HG02870 (cell line): ENCODE measurements around the gene EPS8L2.

ENCODE experiments used
- ATAC-seq: cut with Tn5 transposase; IDR thresholded peaks from one replicate; pipeline ENCODE4 v1.9.1; 2021; ENCODE audit warnings: mild to moderate bottlenecking, moderate library complexity; ENCODE audit not compliant: unreplicated experiment

The EPS8L2 gene

DNA sequence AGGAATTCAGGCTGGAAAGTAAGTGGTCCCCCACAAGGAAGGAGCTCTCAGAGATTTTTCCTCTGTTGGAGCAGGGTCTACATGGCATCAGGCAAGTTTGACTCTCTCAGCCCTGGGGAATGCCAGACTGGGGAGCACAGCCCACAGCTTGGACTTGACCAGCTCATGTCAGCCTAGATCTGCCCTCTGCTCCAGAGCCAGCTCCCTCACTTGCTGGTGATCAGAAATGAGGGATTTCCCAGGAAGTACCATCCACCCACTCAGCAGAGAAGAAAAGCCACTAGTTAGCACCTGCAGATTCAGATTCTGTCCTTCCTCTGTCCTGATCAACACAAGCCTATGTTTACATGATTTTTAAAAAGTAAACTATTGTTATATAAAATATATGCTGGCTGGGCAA lies 54.2 kb downstream of the EPS8L2 start:
- ATAC-seq = no peak

- ATAC-seq = no peak
These were observed 55.6 kb downstream of the EPS8L2 start for GRCh38 chr11:761526-762108.

DNA sequence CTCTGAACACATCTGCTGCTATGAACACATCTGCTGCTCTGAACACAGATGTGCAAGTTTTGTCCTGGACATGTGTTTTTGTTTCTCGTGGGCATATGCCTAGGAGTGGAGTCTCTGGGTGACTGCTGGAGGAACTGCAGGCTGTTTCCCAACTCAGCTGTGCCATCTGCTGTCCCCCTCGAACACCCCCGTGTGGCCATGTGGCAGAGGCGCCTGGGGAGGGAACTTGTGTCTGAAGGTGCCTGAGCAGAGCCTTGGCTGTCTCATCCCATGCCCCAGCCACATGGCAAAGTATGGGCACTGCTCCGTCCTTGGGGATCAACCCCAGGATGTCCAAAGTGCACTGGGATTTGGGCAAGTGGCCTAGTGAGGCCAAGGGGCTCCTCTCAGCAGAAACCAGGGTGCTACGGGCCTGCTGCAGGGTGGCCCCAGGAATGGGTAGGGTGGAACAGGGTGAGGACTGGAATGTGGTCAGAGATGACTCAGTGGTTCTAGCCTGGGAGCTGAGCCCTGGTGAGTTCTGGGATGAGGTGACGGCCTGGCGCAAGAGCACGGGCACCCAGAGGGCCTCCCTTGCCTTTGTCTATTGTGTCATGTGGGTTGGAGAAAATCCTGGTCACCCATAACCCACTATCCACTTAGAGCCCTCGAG lies 56.5 kb downstream of the EPS8L2 start:
- ATAC-seq = no peak

DNA sequence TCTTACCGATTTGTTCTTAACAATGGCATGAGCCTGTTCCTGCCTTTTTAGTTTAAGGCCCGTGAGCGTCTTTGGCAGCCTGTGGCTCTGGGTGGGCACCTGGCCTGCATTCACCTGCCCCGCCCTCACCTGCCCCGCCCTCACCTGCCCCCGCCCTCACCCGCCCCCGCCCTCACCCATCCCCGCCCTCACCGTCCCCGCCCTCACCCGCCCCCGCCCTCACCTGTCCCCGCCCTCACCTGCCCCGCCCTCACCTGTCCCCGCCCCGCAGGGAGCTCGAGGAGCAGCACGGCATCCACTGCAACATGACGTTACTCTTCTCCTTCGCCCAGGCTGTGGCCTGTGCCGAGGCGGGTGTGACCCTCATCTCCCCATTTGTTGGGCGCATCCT lies 57.0 kb downstream of the EPS8L2 start:
- no peak for ATAC-seq

DNA sequence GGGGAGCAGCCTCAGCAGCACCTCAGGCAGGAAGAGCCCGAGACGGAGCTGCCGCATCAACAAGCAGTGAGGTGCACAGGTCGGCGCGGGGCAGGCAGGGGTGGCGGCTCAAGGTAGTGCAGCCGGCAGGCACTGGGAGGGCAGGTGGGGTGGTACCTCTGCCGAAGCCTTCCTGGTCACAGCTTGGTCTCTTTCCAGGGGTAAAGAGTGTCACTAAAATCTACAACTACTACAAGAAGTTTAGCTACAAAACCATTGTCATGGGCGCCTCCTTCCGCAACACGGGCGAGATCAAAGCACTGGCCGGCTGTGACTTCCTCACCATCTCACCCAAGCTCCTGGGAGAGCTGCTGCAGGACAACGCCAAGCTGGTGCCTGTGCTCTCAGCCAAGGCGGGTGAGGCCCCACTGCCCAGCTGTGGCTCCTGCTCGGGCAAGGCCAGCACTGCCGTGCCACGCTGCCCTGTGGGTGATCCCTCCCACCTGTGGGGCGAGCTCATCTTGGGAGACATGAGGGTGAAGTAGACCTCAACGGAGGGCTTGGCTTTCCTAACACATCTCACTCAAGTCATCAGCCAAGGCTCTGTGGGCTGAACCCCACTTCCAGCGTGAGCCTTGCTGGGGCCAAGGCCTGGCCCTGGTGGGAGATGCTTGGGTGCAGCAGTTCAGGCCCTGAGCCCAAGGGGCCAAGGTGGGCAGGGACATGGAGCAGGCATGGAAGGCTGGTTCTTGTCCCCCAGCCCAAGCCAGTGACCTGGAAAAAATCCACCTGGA lies 57.7 kb downstream of the EPS8L2 start:
- ATAC-seq = no peak

- ATAC-seq = no peak
These were observed 58.4 kb downstream of the EPS8L2 start for GRCh38 chr11:764322-765024.

GRCh38 chr11:765025-765801 lies 59.2 kb downstream of the EPS8L2 start:
- ATAC-seq = no peak

DNA sequence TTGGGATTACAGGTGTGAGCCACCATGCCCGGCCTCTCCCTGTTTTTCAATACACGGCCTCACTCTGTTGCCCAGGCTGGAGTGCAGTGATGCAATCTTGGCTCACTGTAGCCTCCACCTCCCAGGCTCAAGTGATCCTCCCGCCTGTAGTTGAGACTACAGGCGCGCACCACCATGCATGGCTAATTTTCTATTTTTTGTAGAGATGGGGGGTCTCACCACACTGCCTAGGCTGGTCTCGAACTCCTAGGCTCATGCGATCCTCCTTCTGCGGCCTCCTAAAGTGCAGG lies 59.7 kb downstream of the EPS8L2 start:
- no peak for ATAC-seq

DNA sequence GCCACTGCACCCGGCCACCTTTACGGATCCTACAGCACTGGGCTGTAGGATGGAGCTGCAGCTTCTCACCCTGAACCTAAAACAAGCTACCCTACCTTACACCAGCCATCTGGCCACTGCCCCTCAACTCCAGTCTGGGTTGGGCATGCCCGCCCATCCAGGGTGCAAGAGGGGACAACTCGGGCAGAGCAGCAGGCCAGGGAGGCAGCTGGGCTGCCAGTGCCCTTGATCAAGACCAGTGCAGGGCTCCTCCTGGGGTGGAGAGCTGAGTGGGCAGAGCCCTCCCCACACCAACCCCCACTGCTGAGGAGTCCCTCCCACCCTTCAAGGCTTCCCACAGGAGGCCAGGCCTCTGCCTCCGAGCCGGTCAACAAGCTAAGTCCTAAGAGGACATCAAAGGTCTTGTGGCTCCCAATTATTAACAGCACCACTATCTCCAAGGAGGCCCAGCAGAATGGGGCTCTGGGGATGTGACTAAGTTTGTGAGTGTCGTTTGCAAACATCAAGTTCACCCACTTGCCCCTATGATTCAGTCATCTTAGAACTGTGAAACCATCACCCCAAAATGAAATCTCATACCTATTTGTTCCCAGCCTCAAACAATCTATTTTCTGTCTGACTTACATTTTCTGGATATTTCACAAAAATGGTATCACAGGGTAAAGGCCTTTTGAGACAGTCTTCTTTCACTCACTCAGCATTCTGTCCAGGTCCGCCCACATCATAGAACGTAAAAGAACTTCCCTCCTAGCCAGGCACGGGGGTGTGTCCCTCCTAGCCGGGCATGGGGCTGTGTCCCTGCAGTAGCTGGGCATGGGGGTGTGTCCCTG lies 60.3 kb downstream of the EPS8L2 start:
- ATAC-seq = no peak

DNA sequence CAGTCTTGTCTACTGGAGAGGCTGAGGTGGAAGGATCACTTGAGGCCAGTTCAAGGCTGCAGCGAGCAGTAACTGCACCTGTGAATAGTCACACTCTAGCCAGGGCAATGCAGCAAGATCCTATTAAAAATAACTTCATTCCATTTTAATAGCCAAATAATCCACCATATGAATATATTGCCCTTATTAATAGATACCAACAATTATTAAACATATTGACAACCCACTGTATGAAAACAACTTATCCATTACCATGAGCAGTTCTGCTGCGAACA lies 60.8 kb downstream of the EPS8L2 start:
- no peak for ATAC-seq

GRCh38 chr11:767238-767637 lies 61.2 kb downstream of the EPS8L2 start:
- ATAC-seq = no peak

- ATAC-seq = no peak
These were observed 64.0 kb downstream of the EPS8L2 start for GRCh38 chr11:769887-770641.

DNA sequence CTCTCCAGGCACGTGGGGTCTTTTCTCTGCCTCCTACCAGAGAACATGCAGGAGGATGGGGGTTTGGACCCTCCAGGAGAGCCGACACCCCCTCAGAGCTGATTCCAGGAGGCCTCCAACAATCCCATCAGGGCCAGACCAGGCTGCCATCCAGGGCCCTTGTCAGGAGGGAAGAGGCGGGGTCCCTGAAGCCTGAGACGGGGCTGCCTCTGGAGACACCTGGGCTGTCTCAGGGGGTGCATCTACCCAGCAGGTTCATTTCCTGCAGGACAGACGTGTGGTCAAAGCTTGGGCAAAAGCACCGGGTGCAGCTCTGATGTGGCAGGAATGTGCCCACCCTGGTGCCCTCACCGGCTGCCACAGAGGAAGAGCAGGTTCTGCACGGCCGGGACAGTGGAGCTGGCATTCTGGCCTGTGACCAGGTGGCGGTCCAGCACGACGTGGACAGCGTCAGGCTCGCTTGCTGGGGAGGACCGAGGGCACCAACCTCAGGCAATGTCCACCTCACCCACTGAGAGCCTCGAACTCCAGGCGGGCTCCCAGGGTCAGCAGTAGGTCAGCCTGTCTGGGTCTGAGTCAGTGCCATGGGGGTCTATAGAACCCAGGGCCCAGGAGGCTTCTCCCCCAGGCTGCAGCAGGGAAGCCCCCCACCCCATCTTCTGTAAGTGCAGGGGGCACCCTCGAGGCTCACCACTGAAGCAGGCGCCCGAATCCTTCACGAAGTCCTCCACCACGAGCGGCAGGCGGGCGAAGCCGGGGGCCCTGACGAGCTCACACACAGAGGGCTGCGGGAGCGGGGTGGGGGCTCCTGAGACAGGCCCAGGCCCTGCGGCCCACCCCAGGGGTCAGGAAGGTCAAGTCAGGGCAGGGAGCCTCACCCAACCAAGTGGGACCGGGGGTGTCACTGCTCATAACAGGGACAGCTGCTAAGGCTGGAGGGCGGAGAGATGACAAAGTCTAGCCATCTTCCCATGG lies 64.9 kb downstream of the EPS8L2 start:
- ATAC-seq = no peak

- no peak for ATAC-seq
These were observed 65.7 kb downstream of the EPS8L2 start for GRCh38 chr11:771617-772204.

GRCh38 chr11:772429-773390 lies 66.7 kb downstream of the EPS8L2 start:
- ATAC-seq = no peak

DNA sequence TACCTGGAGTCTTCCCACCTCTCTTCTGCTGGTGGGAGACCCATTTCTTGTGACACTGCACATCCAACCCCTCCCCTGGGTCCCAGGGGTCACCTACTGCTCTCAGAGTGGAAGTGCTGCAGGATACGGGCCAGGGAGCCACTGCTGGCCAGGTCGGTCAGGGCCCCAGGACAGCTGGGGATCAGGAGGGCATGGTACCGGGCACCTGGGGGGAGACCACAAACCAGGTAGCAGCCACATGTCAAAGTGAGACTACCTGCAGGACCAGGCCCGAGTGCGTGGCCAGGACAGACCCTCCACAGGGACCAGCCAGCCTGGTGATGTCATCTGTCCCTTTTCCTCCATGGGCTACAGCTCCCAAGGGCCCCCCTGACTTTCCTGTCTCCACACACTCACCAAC lies 67.4 kb downstream of the EPS8L2 start:
- ATAC-seq = no peak

- ATAC-seq = no peak
These were observed 67.8 kb downstream of the EPS8L2 start for GRCh38 chr11:773830-774229.
